NCI-H526 (cell line): ENCODE data around the gene TMEM132E.

Source experiments
- DNase-seq, 2 experiments: peaks; one replicate each; lab custom pipeline; 2025; lab: John Stamatoyannopoulos, UW

The TMEM132E gene

DNA sequence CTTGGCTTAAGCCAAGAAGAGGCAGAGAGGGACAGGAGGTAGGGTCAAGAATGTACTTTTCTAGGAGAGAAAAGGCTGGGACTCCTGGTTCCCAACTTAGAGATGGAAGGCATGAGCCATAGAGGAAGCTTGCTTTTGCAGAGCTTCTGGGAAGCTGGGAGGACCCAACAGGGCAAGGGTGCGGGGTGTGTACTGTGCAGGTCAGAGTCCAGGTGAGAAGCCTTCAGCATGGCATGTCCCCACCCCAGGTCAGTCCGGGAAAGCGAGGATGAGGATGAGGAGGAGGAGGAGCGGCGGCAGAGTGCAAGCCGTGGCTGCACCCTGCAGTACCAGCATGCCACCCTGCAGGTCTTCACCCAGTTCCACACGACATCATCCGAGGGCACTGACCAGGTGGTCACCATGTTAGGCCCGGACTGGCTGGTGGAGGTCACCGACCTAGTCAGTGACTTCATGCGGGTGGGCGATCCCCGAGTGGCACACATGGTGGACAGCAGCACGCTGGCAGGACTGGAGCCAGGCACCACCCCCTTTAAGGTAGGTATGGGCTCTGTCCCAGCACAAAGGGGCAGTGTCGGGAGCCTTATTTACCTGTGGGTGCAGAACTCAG is 55.3 kb downstream of the TMEM132E start:
- DNase-seq = no peak

DNA sequence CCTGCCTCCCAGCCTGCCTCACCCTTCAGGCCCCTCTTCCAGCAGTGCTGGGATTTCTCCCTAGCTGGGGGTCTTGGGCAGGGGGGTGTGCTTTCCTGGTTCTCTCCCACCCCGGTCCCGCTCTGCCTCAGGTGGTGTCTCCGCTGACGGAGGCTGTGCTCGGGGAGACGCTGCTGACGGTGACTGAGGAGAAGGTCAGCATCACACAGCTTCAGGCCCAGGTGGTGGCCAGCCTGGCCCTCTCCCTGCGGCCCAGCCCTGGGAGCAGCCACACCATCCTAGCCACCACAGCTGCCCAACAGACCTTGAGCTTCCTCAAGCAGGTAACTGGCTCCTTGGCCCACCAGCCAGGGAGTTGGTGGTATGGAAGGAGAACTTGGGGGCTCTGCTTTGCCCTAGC is 56.5 kb downstream of the TMEM132E start:
- no peak for DNase-seq

DNA sequence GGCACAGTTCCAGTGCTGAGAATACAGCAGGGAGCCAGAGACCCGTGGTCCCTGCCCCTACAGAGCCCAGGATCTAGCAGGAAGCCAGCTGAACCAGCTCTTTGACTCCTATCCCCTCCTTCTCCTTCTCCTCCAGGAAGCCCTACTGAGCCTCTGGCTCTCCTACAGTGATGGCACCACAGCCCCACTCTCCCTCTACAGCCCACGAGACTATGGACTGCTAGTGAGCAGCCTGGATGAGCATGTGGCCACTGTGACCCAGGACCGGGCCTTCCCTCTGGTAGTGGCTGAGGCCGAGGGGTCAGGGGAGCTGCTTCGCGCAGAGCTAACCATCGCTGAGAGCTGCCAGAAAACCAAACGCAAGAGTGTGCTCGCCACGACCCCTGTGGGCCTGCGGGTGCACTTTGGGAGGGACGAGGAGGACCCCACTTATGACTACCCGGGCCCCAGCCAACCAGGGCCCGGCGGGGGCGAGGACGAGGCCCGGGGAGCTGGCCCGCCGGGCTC is 57.7 kb downstream of the TMEM132E start:
- no peak for DNase-seq

DNA sequence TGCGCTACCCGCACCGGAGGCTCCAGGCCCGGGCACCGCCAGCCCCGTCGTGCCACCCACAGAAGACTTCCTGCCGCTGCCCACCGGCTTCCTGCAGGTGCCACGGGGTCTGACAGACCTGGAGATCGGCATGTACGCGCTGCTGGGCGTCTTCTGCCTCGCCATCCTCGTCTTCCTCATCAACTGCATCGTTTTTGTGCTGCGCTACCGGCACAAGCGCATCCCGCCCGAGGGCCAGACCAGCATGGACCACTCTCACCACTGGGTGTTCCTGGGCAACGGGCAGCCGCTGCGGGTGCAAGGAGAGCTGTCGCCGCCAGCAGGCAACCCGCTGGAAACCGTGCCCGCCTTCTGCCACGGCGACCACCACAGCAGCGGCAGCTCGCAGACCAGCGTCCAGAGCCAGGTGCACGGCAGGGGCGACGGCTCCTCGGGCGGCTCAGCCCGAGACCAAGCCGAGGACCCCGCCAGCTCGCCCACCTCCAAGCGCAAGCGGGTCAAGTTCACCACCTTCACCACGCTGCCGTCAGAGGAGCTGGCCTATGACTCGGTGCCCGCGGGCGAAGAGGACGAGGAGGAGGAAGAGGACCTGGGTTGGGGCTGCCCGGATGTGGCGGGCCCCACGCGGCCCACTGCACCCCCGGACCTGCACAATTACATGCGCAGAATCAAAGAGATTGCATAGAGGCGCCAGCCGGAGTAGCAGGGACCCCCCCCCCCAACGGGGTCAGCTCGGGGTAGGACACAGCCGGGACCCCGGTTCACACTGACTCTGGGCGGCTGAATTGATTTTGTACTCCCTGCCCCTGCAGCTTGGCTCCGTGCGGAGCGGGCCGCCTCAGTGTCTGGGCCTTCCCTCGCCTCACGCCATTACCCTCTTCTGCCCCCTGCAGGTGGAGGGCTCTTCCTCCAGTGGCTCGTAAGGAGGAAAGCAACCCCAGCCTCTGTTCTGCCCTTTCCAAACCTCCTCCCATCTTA is 58.5 kb downstream of the TMEM132E start:
- peak; percentile 26 to 86 for DNase-seq

DNA sequence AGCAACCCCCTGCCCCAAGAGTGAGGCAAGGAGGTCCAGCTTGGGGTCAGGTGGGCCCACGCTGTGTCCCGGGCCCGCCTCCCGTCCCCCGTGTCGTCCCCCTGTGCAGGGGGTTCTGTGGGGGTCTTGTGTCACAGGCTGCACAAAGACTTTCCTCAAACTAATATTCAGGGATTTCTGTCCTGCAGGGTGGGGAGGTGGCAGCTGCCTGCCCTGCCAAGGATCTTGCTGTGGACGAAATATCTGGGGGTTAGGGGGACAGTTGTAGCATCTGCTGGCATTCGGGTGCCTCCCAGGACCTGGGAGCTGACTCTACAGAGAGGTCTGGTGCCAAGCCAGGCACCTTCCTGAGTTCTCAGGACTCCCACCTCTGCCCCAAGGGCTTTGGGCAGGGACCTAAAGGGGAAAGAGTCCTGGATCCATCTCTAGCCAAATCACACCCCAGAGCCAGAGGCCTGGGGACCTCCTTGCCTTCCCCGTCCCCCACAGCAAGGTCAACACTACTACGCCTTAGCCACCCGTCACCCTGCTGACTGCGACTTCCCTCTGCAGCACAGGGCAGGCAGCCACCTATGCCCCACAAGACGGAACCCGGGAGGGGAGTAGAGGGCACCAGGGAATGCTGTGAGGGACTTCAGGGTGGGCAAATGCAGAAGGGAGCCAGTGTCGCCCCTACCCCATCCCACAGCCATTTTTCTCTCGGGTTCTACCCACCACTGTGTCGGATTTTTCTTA is 59.3 kb downstream of the TMEM132E start:
- no peak for DNase-seq

DNA sequence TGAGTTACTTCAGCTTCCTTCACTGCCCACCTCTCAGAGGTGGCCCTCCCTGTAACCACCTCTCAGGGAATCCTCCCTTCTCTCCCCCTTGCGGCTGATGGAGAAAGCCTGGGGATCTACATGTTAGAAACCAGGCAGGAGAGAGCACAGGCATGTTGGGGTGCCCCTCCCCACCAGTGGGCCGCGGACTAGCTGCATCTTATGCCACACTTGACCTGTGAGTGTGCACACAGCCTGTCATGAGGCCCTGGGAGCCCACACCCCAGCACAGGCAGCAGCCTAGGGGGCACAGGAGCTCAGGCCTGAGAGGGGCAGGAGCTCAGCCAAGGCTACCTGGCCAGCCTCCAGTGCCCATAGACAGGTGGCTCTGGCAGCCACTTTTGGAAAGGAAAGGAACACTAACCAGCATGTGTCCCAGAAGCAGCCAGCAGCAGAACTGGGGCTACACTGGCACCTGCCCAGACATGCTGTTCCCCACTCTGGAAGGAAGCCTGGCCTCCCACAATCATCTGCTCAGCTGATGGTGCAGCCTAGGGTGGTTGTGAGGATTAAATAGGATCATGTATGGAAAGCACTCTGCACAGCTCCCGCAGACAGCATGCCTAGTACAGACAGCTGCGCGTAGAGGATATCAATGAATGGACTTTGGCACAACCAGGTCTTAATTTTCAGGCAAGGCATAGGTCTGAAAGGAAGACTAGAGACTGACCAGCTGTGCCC is 60.5 kb downstream of the TMEM132E start:
- peak in 1 of 2 experiments; percentile 16 for DNase-seq

DNA sequence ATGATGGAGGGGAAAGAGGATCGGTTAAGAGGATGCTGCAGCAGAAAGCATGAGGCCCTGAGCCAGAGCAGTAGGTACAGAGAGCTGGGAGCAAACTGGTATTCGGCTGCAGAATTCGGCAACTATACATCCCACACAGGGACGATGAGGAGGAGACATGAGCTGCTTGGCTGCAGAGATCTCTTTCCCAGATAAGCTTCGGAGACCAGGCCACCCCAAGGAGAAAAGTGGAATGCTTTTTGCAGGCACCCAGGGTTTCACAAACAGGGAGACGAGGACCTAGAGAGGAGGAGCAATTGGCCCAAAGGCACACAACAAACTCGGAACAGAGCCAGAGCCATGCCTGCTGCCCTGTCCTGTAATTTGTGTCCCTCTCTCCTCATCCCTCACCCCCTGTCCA is 62.0 kb downstream of the TMEM132E start:
- DNase-seq = no peak

DNA sequence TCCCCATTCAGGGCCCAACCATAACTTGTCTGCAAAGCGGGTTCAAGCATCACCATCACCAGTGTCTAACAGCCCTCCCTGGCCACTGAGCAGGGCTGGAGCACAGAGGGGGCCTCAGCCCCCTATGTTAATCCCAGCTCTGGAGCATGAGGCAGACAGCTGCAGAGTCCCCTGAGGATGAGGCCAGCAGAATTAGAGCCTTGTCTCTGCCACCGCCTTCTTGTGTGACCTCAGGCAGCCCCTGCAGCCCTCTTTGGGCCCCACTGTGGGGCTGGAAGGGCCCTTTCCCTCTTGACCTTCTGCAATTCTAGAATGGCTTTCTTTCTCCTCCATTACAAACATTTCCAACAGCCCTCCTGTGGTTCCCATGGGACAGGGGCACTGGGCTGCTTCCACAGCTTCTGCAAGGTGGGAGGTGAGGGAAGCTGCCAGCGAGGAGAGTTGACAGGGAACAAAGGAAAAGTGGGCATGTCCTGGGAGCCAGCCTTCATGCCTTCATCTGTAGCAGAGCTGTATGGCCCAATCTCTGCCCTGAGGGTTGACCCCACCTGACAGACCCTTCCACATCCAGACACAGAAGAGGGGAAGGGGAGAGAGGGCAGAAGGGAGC is 65.7 kb downstream of the TMEM132E start:
- no peak for DNase-seq

DNA sequence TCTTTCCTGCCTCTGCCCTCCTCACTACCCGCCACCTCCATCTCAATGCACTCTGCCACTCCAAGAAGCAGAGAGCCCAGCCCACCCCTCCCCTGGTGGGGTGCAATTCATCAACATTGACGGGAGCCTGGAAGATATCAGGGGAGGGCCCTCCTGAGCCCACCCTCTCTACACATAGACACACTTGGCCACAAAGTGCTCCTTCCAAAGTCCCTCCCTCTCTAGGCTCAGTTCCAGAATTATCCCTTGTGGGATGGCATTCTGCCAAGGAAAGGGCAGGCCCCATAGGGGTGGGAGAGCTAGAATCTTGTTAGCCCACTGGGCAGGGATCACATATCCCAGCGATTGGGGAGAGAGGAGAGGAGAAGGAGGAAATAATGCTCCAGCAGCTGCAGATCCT is 66.2 kb downstream of the TMEM132E start:
- DNase-seq = no peak

DNA sequence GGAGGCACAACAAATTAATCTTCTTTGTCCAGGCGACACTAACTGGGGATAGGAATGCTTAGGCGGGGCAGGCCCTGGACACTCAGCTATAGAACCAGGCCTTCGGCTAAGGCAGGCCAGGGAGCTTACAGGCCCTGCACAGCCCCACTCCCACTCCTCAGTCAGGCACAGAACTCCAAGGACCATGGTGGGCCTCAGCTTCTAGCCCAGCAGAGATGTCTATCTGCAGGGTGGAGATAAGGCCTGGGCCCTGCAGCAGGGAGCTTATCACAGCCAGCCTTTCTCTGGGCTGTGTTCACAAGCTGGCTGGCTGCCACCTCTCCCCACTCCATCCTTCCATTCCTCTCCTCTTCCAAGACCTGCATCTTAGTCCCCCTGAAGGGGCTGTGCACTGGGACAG is 68.1 kb downstream of the TMEM132E start:
- DNase-seq = no peak

DNA sequence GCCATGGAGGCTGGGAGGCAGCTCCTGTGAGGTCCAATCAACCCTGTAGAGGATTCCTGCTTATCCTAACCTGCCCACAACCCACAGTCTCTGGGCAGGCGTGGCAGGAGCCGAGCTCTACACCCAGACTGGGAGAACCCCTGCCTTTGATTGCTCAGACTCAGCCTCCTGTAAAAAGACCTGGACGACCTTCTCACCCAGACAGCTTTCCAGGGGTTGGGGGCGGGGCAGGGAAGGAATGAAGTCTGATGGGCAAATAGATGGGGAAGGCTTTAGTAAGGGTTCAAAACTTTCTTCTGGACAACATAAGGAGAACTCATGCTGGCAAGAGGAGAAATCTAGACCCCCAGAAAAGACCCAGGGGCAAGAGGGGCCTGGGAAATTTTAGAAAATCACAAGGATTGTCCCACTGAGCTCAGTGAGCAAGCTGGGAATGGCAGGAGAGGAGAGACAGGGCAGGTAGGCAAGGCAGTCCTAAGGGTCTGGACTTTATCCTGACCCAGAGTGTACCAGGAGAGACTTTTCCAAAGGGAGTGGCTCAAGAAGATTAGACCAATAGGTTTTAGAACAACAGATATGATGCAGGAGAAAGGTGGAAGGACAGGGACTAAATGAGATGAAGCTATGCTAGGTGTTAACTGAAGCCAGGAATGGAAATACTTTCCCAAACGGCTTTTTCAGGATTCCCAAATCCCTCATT is 70.8 kb downstream of the TMEM132E start:
- DNase-seq = no peak

DNA sequence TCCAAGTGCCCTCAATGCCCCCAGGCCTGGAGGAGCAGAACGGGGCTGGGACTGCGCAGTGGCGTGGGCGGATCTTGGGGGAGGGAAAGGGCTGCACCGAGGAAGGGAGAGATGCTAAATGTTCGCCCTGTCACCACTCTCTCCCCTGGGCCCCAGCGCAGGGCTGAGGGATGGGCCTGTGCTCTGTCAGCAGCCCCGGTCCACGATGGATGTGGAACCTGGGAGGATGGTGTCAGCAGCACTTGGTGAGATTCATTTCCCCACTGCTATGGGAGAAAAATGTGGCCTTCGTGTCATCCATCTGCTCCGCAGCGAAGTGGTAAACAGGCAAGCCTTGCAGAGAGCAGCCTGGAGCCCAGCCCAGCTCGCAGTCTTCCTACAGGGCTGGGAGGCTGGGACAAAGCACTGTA is 72.0 kb downstream of the TMEM132E start:
- DNase-seq = no peak

DNA sequence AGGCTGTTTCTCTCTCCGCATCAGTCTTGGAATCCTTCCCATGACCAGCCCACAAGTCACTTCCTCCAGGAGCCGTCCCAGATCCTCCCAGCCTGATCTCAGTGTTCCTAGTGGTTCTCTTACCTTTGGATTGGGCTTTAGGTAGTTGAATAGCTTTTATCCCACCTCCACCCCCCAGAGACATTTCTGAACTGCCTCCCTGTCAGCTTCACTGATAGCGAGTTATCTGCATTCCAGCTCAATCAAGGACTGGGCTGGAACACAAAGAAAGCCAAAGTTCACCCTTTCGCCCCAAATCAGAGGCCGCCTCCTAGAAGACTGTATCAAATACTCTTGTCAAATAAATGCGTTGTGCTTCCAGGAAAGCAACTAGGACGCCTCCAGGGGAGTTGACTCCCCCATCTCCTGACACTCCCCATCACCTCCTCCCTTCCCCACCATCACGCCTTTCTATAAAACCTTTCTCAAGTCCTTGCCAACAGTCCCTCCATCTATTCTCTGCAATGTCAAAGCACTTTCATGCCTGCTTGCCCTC is 72.7 kb downstream of the TMEM132E start:
- DNase-seq = no peak

DNA sequence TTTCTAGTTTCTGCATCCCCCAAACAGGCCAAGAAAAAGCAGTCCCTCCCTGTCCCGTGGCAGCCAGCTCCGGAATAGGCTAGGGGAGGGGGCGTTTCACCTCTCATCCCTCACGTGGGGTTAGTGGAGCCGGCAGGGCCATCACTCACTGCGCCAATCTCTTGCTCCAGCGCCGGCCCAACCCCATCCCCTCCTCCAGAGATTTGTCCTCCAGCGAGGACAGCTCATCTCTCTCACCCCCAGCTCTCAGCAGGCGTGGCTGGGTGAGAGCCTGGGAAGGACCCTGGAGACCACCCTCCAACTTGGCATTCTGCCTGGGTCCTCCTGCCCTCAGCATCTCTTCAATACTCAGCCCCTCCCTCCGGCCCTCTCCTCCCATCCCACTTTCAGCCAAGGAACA is 74.1 kb downstream of the TMEM132E start:
- no peak for DNase-seq

DNA sequence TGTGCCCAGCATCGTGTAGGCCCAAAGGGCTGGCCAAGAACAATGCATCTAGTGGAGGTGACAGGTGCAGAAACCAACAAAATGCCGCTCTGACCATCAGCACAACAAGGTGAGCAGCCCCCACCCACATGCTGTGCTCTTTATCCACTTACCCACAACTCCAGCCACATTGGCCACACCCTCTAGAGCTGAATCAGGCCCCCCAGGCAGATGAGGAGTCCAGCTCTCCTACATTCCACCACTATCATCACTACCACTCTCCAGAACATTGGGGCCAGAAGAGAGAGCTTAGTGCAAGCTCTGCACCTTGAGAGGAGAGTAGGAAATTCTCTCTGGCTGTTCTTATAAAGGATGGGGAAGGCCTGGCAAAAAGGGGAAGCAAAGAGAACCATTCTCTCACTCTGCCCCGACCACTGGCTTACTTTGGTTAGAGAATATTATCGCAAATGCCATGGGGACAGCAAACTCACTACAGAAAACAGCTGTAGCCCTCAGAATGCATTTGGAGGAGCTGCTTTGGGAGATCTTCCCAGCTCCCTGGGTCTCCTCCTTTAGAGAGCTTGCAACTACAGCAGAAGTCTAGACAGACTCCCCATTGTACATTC is 75.0 kb downstream of the TMEM132E start:
- no peak for DNase-seq

DNA sequence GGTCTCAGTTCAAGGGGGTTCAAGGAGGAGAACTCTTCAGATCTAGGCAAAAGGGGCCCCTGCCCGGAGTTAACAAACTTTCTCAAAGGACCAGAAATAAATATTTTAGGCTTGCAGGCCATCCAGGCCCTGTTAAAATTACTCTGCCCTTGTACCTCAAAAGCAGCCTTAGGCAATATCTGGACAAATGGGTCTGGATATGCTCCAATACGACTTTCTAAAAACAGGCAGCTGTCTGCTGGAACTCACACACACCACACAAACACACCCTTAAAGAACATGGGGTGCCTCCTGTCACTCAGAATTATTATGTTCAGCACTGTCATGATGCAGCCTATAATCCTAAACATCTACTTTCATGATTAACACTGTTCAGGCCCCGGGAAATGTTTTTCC is 75.5 kb downstream of the TMEM132E start:
- no peak for DNase-seq

DNA sequence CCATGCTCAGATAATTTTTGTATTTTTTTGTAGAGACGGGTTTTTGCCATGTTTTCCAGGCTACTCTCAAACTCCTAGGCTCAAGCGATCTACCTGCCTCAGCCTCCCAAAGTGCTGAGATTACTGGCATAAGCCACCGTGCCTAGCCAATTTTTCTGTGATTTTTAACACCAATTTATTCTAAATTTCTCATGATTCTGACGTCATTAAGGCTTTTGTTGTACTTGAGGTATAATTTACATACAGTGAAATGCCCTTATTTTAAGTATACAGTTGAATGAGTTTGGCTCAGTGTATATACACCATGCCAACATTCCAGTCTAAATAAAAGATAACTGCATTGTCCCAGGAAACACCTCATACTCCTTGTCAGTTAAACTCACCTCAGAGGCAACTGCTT is 77.4 kb downstream of the TMEM132E start:
- no peak for DNase-seq

DNA sequence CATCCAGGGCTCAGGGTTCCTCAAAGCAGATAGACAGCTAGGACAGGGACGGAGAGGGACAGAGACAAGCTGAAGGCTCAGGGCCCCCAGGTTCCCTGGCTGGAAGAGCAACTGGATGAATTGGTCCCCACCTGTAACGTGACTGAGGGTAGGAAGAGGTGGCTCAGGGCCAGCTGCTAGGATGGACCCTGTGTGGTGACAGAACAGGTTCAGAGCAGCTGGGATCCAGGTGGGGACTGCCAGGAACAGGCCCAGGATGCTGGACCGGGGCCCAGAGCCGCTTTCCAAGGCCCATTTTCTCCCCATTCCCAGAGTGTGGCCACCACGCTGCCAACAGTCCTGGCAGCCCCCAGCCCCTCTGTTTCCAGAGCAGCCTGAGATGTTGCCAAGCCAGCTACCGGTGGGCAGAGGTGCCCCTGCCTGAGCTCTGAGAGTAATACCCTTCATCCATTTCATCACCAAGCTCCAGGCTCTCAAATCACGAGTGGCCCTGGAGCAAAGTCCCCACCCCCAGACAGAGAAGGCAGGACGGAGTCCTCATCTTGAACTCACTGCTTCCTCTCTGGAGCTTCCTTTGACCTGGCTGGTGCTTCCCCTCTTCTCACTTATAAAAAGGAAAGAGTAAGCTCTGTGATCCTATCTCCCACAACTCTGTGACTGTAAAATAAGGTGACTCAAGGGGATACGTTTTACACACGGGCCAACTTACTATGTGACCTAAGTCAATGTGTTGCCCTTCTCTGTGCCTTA is 79.6 kb downstream of the TMEM132E start:
- DNase-seq = no peak

DNA sequence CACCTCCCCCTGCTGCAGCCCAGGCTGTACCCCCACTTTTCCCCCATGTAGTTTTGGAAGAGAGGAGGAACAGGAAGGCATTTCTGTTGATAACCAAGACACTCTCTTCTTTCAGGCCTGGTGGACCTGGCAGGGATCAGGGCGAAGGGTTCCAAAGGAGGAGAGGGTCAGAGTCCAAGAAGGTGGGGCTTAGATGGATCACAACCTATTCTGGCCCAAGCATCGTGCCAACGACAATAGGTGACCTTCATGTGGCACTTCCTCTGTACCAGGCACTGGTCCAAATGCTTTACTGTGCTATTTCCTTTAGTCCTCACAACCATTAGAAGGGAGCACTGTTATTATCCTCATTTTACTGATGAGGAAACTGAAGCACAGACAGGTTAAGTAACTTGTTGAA is 84.3 kb downstream of the TMEM132E start:
- DNase-seq = no peak
